GM12878 (cell line): ENCODE measurements around the gene AGBL1. TPM values are rescaled to one million over a fixed set of nuclear protein-coding genes. Genes with fewer than 3 reads are reported as not detected.

Experiments used
- ATAC-seq: fragments of 200-7000 bp; cut with Tn5 transposase; 3 replicates; pipeline ENCODE4 v1.9.1; 2020; ENCODE audit warnings: mild to moderate bottlenecking, moderate library complexity
- BruUV-seq: library from RNA; stranded (reverse); fragments of 400-500 nt; replicated peaks from 2 replicates; lab custom pipeline; 2021; lab: Mats Ljungman, UMichigan
- CTCF ChIA-PET: fragments of 300-600 bp; sonication (Branson Sonifier 250); formaldehyde crosslinking; extraction: SDS; loops from one replicate; lab custom pipeline; 2021; ENCODE audit warnings: inconsistent platforms; lab: Yijun Ruan, JAX
- POLR2A ChIA-PET: fragments of 350-600 bp; formaldehyde crosslinking; extraction: SDS; loops from one replicate; lab custom pipeline; 2021; ENCODE audit warnings: inconsistent platforms; lab: Charles Lee
- RAD21 ChIA-PET: fragments of 300-600 bp; sonication (Branson Sonifier 250); formaldehyde crosslinking; loops from one replicate; lab custom pipeline; 2023; ENCODE audit warnings: antibody characterized with exemption; ENCODE audit not compliant: unreplicated experiment; lab: Charles Lee
- SMC1A ChIA-PET: fragments of 300-600 bp; sonication (Branson Sonifier 250); formaldehyde crosslinking; loops from one replicate; lab custom pipeline; 2023; ENCODE audit not compliant: unreplicated experiment, uncharacterized antibody; lab: Charles Lee
- DNase-seq: peaks from one replicate; pipeline ENCODE4 v3.0.0-alpha.2; 2011; ENCODE audit warnings: low read depth, low spot score
- FAIRE-seq: peaks from 3 replicates; lab custom pipeline; 2011; peaks lifted over from hg19 to GRCh38; lab: Jason Lieb, UNC
- H2AFZ ChIP-seq: 2 replicates; pipeline ENCODE4 v1.6.0; 2011; ENCODE audit warnings: low read depth, low read length, control low read depth; ENCODE audit not compliant: control insufficient read depth
- H3K27ac ChIP-seq: 2 replicates; pipeline ENCODE4 v1.5.1; 2011; ENCODE audit warnings: control low read depth; ENCODE audit not compliant: control insufficient read depth, insufficient read depth
- H3K27me3 ChIP-seq, 2 experiments: replicated peaks in 1 of 2; 2 replicates each; pipeline versions ENCODE4 v1.6.0 to v1.6.1; 2011; ENCODE audit warnings: low read length in 1 of 2; ENCODE audit not compliant: control insufficient read depth in 2 of 2, insufficient read depth in 2 of 2
- H3K36me3 ChIP-seq, 2 experiments: 2 replicates each; pipeline ENCODE4 v1.5.1; 2011; ENCODE audit warnings: low read length in 1 of 2; ENCODE audit not compliant: control insufficient read depth in 2 of 2, insufficient read depth in 2 of 2
- H3K4me1 ChIP-seq: 2 replicates; pipeline ENCODE4 v1.6.1; 2011; ENCODE audit warnings: mild to moderate bottlenecking, low read length, moderate library complexity, mixed read lengths; ENCODE audit not compliant: control insufficient read depth, insufficient read depth
- H3K4me2 ChIP-seq: 2 replicates; pipeline ENCODE4 v1.6.0; 2011; ENCODE audit warnings: control low read depth; ENCODE audit not compliant: control insufficient read depth, insufficient read depth
- H3K4me3 ChIP-seq: fragments of 200-600 bp; sonication (generic); 2 replicates; pipeline ENCODE4 v1.5.1; 2016
- H3K79me2 ChIP-seq: 2 replicates; pipeline ENCODE4 v1.6.0; 2011; ENCODE audit warnings: low read length; ENCODE audit not compliant: control insufficient read depth, insufficient read depth
- H3K9ac ChIP-seq: 2 replicates; pipeline ENCODE4 v1.8.0; 2011; ENCODE audit warnings: low read length, control low read depth, mixed read lengths; ENCODE audit not compliant: control insufficient read depth, insufficient read depth
- H3K9me3 ChIP-seq: replicated peaks from 3 replicates; pipeline ENCODE4 v1.5.1; 2011; ENCODE audit warnings: mild to moderate bottlenecking, low read length; ENCODE audit not compliant: control insufficient read depth, insufficient read depth
- H4K20me1 ChIP-seq: 2 replicates; pipeline ENCODE4 v1.6.0; 2011; ENCODE audit not compliant: control insufficient read depth, insufficient read depth
- CEBPZ ChIP-seq: fragments of 150-350 bp; IDR thresholded peaks from 2 replicates; pipeline ENCODE4 v1.6.1; 2016; ENCODE audit warnings: low read depth, low read length
- EED ChIP-seq: sonication (generic); IDR thresholded peaks from 2 replicates; pipeline ENCODE4 v1.6.1; 2016; ENCODE audit warnings: antibody characterized with exemption, low read depth
- HCFC1 ChIP-seq: fragments of 150-350 bp; IDR thresholded peaks from 2 replicates; pipeline ENCODE4 v1.6.1; 2014; ENCODE audit warnings: low read length
- MAX ChIP-seq: IDR thresholded peaks from 2 replicates; pipeline ENCODE4 v1.6.1; 2012; ENCODE audit warnings: low read depth, low read length, improper control_type of control experiment
- MEF2B ChIP-seq: fragments of 450-650 bp; IDR thresholded peaks from 2 replicates; pipeline ENCODE4 v1.6.1; 2018; ENCODE audit warnings: mild to moderate bottlenecking, moderate library complexity; ENCODE audit not compliant: partially characterized antibody, poor library complexity, severe bottlenecking
- NR2C1 ChIP-seq: fragments of 450-650 bp; IDR thresholded peaks from 2 replicates; pipeline ENCODE4 v1.6.1; 2017; ENCODE audit warnings: antibody characterized with exemption, mild to moderate bottlenecking, moderate library complexity
- POLR2AphosphoS2 ChIP-seq: IDR thresholded peaks from 2 replicates; pipeline ENCODE4 v1.6.1; 2011; ENCODE audit warnings: low read depth, mild to moderate bottlenecking, low read length, improper control_type of control experiment, moderate library complexity
- RAD21 ChIP-seq: IDR thresholded peaks from 2 replicates; pipeline ENCODE4 v1.6.1; 2011; ENCODE audit warnings: mild to moderate bottlenecking, low read depth, low read length, moderate library complexity; ENCODE audit not compliant: insufficient read depth
- RELA ChIP-seq: fragments of 450-650 bp; IDR thresholded peaks from 2 replicates; pipeline ENCODE4 v1.8.0; 2014; ENCODE audit warnings: borderline replicate concordance; ENCODE audit not compliant: partially characterized antibody
- STAT1 ChIP-seq: fragments of 450-650 bp; conservative IDR thresholded peaks from 2 replicates; pipeline ENCODE4 v1.6.1; 2014; ENCODE audit warnings: antibody characterized with exemption, mild to moderate bottlenecking
- ZSCAN29 ChIP-seq: fragments of 450-650 bp; IDR thresholded peaks from 2 replicates; pipeline ENCODE4 v1.6.1; 2017; ENCODE audit warnings: mild to moderate bottlenecking, moderate library complexity
- in situ Hi-C: fragments of 300-500 bp; cut with MboI; formaldehyde crosslinking; loops from 9 replicates; pipeline ENCODE4 v1.14.3; 2018; ENCODE audit warnings: mixed read lengths
- intact Hi-C: fragments of 100-400 bp; cut with micrococcal nuclease; formaldehyde crosslinking; loops from one replicate; pipeline ENCODE4 v1.14.2; 2022; ENCODE audit not compliant: unreplicated experiment
- polyA plus RNA-seq, 11 experiments: library from polyadenylated mRNA; depleted of rRNA in 4 of 11; unstranded in 6 of 11; stranded (reverse) in 5 of 11; fragments of >200 nt; fragmentation: Nextera tagmentation in 4 of 11; fragmentation: Illumina TruSeq in 1 of 11; extraction: Ambion mirVana in 4 of 11; extraction: Trizol in 1 of 11; gene quantifications; 1 replicate in 1 of 11; 2 replicates in 10 of 11; pipeline versions ENCODE4 v1.2.1 to v1.2.3, GENCODE V29; 2011 to 2016; ENCODE audit warnings: inconsistent platforms in 2 of 11, missing spikeins in 2 of 11, low read depth in 1 of 11
- total RNA-seq, 4 experiments: library from RNA; depleted of rRNA in 3 of 4; stranded (reverse); fragments of >200 nt in 3 of 4; fragmentation: Illumina TruSeq in 1 of 4; extraction: Trizol in 1 of 4; gene quantifications; 2 replicates each; pipeline versions ENCODE4 v1.2.1 to v1.2.3, GENCODE V29; 2013 to 2021

AGBL1 gene
- total and polyA plus RNA-seq, 10 of the 15 experiments (the other 5 are each of a cell fraction or from before 2014, with no cell fraction given), result not detected

DNA sequence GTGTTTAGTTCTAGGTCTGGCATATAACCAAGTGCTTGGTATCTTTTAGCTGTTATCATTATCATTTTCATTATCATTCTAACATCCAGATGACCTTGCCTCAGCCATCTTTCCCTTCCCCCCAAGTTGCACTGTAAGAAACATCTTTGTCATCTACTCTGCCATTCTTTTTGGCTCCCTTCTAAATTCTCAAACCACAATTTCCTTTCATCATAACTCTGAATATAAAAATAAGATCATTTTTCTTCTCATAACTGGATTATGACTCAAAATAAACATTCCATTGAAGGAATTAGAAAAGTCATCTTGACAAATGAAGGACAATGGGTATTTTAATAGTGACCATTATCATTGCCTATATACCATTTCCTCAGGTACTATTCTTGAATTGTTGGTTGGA lies 786.2 kb downstream of the AGBL1 start:
- Histone ChIP-seq H3K9ac (no peak overlapping the region), H3K4me1 (no peaks in the 10 kb centered on the region), H3K4me3 (no peak overlapping the region), H4K20me1 (no peaks in the 10 kb centered on the region), H3K4me2 (no peak overlapping the region), H3K27ac (no peak overlapping the region), H3K36me3 (no peaks in the 10 kb centered on the region), H3K79me2 (no peaks in the 10 kb centered on the region), H2AFZ (no peak overlapping the region), H3K9me3 (no peaks in the 10 kb centered on the region), H3K27me3 (no peaks in the 10 kb centered on the region)
- no peak for ATAC-seq
- ChIA-PET SMC1A (no interaction called here), POLR2A (no interaction called here), RAD21 (no interaction called here), CTCF (no interaction called here)
- no TSS peak for BruUV-seq
- in situ Hi-C loops, result no loop called here
- intact Hi-C loops, result no loop called here
- DNase-seq, result no peak
- FAIRE-seq, result no peak
- TF ChIP-seq MEF2B (no peak), NR2C1 (no peak), RAD21 (no peak), HCFC1 (no peak), EED (no peak), POLR2AphosphoS2 (no peak), ZSCAN29 (no peak), CEBPZ (no peak), MAX (no peak), RELA (no peak), STAT1 (no peak)
